Loucy (cell line): ENCODE results near the gene SLC9A4.

Source experiments
- H2AFZ ChIP-seq: fragments of 200-600 bp; sonication (generic); 2 replicates; pipeline ENCODE4 v1.6.0; 2016; ENCODE audit warnings: antibody characterized with exemption, mild to moderate bottlenecking, low read length, moderate library complexity
- H3F3A ChIP-seq: fragments of 200-600 bp; 2 replicates; pipeline ENCODE4 v1.6.0; 2016; ENCODE audit warnings: antibody characterized with exemption, low read depth, mild to moderate bottlenecking
- H3K27me3 ChIP-seq: fragments of 200-600 bp; sonication (generic); 2 replicates; pipeline ENCODE4 v1.6.1; 2014; ENCODE audit warnings: low read length, mild to moderate bottlenecking; ENCODE audit not compliant: insufficient read depth, poor library complexity, severe bottlenecking
- H3K36me3 ChIP-seq: fragments of 200-600 bp; sonication (generic); 2 replicates; pipeline ENCODE4 v1.6.1; 2016; ENCODE audit warnings: low read length; ENCODE audit not compliant: insufficient read depth
- H3K4me1 ChIP-seq: fragments of 200-600 bp; sonication (generic); 2 replicates; pipeline ENCODE4 v1.5.1; 2014; ENCODE audit warnings: low read length, mild to moderate bottlenecking; ENCODE audit not compliant: insufficient read depth, poor library complexity, severe bottlenecking
- H3K4me2 ChIP-seq: fragments of 200-600 bp; sonication (generic); 2 replicates; pipeline ENCODE4 v1.6.0; 2014; ENCODE audit warnings: antibody characterized with exemption, low read length, low read depth, mild to moderate bottlenecking; ENCODE audit not compliant: poor library complexity, severe bottlenecking
- H3K4me3 ChIP-seq: fragments of 200-600 bp; sonication (generic); 2 replicates; pipeline ENCODE4 v1.5.1; 2014; ENCODE audit warnings: low read length, mild to moderate bottlenecking, mixed read lengths; ENCODE audit not compliant: poor library complexity, severe bottlenecking
- H3K79me2 ChIP-seq: fragments of 200-600 bp; sonication (generic); 2 replicates; pipeline ENCODE4 v1.6.1; 2014; ENCODE audit warnings: low read length; ENCODE audit not compliant: insufficient read depth
- H3K9ac ChIP-seq: fragments of 200-600 bp; sonication (generic); 2 replicates; pipeline ENCODE4 v1.6.0; 2014; ENCODE audit warnings: mild to moderate bottlenecking, low read depth, low read length, moderate library complexity; ENCODE audit not compliant: poor library complexity, severe bottlenecking
- H3K9me2 ChIP-seq: fragments of 200-600 bp; sonication (generic); replicated peaks from 2 replicates; pipeline ENCODE4 v1.6.1; 2016; ENCODE audit warnings: low read depth, low read length, mixed read lengths
- H3K9me3 ChIP-seq: fragments of 200-600 bp; sonication (generic); 2 replicates; pipeline ENCODE4 v1.6.1; 2014; ENCODE audit warnings: mild to moderate bottlenecking, antibody characterized with exemption, low read length, low read depth; ENCODE audit not compliant: insufficient read depth
- H4K20me1 ChIP-seq: fragments of 200-600 bp; sonication (generic); 2 replicates; pipeline ENCODE4 v1.6.0; 2014; ENCODE audit warnings: antibody characterized with exemption, low read length, mild to moderate bottlenecking; ENCODE audit not compliant: insufficient read depth, poor library complexity, severe bottlenecking
- EZH2phosphoT487 ChIP-seq: fragments of 200-600 bp; IDR thresholded peaks from 2 replicates; pipeline ENCODE4 v1.6.1; 2018; ENCODE audit warnings: antibody characterized with exemption, mild to moderate bottlenecking, moderate library complexity, borderline replicate concordance
- TF ChIP-seq, protein P1 (sequence below): fragments of 200-600 bp; sonication (generic); conservative IDR thresholded peaks from 2 replicates; pipeline ENCODE4 v1.5.1; 2014; ENCODE audit warnings: mild to moderate bottlenecking, antibody characterized with exemption, low read length

SLC9A4 gene, protein sequence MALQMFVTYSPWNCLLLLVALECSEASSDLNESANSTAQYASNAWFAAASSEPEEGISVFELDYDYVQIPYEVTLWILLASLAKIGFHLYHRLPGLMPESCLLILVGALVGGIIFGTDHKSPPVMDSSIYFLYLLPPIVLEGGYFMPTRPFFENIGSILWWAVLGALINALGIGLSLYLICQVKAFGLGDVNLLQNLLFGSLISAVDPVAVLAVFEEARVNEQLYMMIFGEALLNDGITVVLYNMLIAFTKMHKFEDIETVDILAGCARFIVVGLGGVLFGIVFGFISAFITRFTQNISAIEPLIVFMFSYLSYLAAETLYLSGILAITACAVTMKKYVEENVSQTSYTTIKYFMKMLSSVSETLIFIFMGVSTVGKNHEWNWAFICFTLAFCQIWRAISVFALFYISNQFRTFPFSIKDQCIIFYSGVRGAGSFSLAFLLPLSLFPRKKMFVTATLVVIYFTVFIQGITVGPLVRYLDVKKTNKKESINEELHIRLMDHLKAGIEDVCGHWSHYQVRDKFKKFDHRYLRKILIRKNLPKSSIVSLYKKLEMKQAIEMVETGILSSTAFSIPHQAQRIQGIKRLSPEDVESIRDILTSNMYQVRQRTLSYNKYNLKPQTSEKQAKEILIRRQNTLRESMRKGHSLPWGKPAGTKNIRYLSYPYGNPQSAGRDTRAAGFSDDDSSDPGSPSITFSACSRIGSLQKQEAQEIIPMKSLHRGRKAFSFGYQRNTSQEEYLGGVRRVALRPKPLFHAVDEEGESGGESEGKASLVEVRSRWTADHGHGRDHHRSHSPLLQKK

DNA sequence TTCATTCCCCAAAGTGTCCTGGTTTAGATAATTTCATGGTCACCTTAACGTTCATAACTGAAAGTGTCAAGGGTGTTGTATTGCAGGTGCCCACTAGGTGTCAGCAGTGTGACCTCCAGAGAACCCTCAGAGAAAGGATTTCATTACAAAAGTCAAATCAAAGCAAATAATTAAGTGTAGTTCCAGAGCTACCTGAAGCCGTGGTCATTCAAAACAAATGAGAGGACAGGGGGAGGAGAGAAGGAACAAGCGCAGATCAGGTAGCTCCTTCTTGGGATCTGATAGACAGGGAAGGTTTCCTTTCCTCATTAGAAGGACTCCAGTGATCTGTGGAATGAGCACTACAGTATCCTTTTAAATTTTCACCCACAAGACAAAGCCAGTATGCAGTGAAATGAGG, at the start of gene SLC9A4:
SLC9A4 (plus strand) TSS at position 207 of the 400 bp plus-strand sequence. CDS start 534 bp downstream, outside the sequence.
- H2AFZ ChIP-seq: peak within 1 kb of the TSS; percentile 72; the same call in 1 of the 2 replicates
- no peaks in the 10 kb centered on the region for H3K9me3 ChIP-seq
- H3K4me2 ChIP-seq: peak within 1 kb of the TSS; percentile 5
- H3K9me2 ChIP-seq: no peaks in the 10 kb centered on the region
- no peaks in the 10 kb centered on the region for H3K27me3 ChIP-seq
- H4K20me1 ChIP-seq: no peaks in the 10 kb centered on the region
- H3K79me2 ChIP-seq: no peaks in the 10 kb centered on the region
- TF ChIP-seq EZH2phosphoT487: no peak
- TF ChIP-seq, protein P1, sequence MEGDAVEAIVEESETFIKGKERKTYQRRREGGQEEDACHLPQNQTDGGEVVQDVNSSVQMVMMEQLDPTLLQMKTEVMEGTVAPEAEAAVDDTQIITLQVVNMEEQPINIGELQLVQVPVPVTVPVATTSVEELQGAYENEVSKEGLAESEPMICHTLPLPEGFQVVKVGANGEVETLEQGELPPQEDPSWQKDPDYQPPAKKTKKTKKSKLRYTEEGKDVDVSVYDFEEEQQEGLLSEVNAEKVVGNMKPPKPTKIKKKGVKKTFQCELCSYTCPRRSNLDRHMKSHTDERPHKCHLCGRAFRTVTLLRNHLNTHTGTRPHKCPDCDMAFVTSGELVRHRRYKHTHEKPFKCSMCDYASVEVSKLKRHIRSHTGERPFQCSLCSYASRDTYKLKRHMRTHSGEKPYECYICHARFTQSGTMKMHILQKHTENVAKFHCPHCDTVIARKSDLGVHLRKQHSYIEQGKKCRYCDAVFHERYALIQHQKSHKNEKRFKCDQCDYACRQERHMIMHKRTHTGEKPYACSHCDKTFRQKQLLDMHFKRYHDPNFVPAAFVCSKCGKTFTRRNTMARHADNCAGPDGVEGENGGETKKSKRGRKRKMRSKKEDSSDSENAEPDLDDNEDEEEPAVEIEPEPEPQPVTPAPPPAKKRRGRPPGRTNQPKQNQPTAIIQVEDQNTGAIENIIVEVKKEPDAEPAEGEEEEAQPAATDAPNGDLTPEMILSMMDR: peak; percentile 97
- no peak within 1 kb of the TSS for H3K4me3 ChIP-seq
- no peaks in the 10 kb centered on the region for H3K36me3 ChIP-seq
- no peaks in the 10 kb centered on the region for H3K4me1 ChIP-seq
- no peak within 1 kb of the TSS for H3K9ac ChIP-seq
- no peaks in the 10 kb centered on the region for H3F3A ChIP-seq

DNA sequence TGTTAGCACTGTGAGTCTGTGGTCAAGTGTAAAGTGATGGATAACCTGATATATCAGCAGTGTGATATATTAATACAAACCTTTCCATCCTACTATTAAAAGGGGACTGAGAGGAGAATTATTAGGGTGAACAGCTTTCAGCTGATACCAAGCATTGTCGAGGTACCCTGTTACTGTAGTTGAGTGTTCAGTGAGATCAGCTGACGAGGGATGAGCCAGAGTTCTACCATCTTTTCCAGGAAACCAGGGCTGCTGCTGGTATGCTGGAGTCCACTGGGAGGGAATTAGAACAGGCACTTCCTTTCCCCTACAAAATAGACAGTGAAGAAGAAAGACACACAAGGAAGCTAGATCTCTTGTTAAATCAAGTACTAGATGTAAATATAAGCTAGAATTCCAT, 49.7 kb upstream of the SLC9A4 start:
- peak overlapping the region; percentile 98 for H3K4me2 ChIP-seq
- no peak for TF ChIP-seq EZH2phosphoT487
- TF ChIP-seq, protein P1: no peak
- peaks cover 91% of the 10 kb centered on the region for H3K79me2 ChIP-seq
- H3K27me3 ChIP-seq: no peaks in the 10 kb centered on the region
- H3K36me3 ChIP-seq: no peaks in the 10 kb centered on the region
- peaks cover 5% of the 10 kb centered on the region; the same call in 1 of the 2 replicates for H3K9me3 ChIP-seq
- H3K9ac ChIP-seq: peak overlapping the region; percentile 96
- H2AFZ ChIP-seq: no peak overlapping the region
- peaks cover 3% of the 10 kb centered on the region for H4K20me1 ChIP-seq
- H3F3A ChIP-seq: peaks cover 7% of the 10 kb centered on the region
- H3K4me1 ChIP-seq: peaks cover 87% of the 10 kb centered on the region
- H3K4me3 ChIP-seq: peak overlapping the region; percentile 80
- H3K9me2 ChIP-seq: no peaks in the 10 kb centered on the region

DNA sequence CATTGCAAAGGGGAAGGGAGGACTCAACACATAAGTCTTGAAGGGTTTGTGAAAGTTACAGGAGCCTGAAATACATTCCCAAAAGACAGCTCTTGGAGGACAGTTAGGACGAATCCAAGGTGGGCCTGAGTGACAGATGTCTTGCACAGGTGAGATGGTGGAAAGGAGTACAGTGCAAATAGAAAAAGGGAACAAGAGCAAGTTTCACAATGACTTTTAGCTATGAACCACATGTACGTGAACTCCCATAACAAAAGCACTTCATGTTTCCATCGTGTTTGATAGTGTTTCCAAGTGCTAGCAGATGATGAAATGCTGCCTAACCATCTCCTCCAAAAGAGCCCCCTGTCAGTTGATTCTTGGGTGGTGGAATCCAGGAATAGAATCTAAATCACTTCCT, 48.3 kb upstream of the SLC9A4 start:
- no peaks in the 10 kb centered on the region for H3K27me3 ChIP-seq
- H4K20me1 ChIP-seq: peaks cover 6% of the 10 kb centered on the region
- H3K4me3 ChIP-seq: peak overlapping the region; percentile 80
- H2AFZ ChIP-seq: no peak overlapping the region
- peaks cover 96% of the 10 kb centered on the region for H3K79me2 ChIP-seq
- H3K9me2 ChIP-seq: no peaks in the 10 kb centered on the region
- H3K4me1 ChIP-seq: peaks cover 87% of the 10 kb centered on the region
- peak overlapping the region; percentile 98 for H3K4me2 ChIP-seq
- peak overlapping the region; percentile 96 for H3K9ac ChIP-seq
- no peaks in the 10 kb centered on the region for H3K36me3 ChIP-seq
- H3K9me3 ChIP-seq: peaks cover 5% of the 10 kb centered on the region; the same call in 1 of the 2 replicates
- TF ChIP-seq, protein P1: no peak
- TF ChIP-seq EZH2phosphoT487: no peak
- no peaks in the 10 kb centered on the region for H3F3A ChIP-seq
